Stimulated activated CD4-positive, alpha-beta T cell treated with anti-CD3 and anti-CD28 coated beads, Interleukin-12 subunit alpha, Interleukin-12 subunit beta, amount 100 ng/mL, for 4 hours (primary cell): ENCODE results near the gene LMCD1.

Experiments used
- DNase-seq: peaks from one replicate; pipeline ENCODE4 v3.0.0-alpha.2; 2020

Gene LMCD1

GRCh38 chr3:8538223-8538622, 36.6 kb downstream of the LMCD1 start:
- no peak for DNase-seq

- no peak for DNase-seq
Observed at GRCh38 chr3:8538913-8539312, 37.3 kb downstream of the LMCD1 start.

DNA sequence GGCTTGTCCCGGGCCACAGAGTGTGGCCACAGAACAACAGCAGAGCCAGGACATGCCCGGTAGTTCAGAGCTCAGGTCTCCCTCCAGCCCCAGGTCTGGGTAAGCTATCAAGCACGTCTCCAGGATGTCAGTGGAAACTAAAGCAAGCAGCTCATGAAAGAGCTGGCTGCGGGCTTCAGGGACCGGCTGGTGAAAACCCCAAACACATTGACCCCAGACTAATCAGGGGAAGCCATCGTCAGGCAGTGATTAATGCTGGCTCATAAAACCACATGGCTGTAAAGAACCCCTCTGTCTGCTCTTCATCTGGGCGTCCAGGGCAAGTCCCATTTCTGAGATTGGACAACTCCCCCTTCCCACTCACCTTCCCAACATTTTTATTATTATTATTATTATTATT, 37.8 kb downstream of the LMCD1 start:
- DNase-seq = no peak

GRCh38 chr3:8540456-8540855, 38.8 kb downstream of the LMCD1 start:
- no peak for DNase-seq

- DNase-seq = no peak
Observed at GRCh38 chr3:8541486-8541885, 39.9 kb downstream of the LMCD1 start.

DNA sequence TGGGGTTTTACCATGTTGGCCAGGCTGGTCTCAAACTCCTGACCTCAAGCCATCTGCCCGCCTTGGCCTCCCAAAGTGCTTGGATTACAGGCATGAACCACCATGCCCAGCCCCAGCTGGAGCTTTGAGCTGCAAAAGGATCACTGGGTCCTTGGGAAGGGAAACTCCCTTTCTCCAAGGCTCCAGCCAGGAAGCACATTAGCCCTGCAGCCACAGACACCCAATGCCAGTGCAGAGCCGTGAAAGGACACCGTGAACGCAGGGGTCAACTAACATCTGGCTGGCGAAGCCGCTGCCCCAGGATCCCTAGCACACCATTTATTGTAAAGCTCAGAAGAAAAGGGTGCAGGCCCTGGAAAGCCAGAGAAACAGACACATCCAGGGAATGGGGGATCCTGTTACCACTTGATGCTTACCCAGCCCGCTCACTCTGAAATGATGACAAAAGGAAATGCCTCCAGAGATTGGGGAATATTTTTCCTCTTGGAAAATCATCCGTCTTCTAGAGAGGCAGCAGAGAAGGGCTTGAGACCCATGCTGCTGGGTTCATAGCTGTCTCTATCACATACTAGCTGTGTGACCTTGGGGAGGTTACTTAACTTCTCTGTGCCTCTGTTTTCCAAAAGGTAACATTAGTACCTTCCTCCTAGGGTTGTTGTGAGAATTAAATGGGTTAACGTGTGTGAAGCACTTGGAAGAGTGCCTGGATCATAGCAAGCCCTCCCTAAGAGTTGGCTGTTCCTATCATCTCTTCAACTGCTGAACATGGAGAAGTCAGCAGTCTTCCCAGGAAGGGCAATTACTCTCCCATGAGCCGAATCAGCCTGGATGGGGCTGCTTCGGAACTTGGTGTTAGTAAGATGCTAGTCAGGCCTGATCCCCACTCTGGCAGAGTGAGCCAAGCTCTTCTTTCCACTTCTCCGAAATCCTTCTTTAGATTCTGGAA, 40.8 kb downstream of the LMCD1 start:
- DNase-seq = no peak

GRCh38 chr3:8546609-8547008, 45.0 kb downstream of the LMCD1 start:
- no peak for DNase-seq

DNA sequence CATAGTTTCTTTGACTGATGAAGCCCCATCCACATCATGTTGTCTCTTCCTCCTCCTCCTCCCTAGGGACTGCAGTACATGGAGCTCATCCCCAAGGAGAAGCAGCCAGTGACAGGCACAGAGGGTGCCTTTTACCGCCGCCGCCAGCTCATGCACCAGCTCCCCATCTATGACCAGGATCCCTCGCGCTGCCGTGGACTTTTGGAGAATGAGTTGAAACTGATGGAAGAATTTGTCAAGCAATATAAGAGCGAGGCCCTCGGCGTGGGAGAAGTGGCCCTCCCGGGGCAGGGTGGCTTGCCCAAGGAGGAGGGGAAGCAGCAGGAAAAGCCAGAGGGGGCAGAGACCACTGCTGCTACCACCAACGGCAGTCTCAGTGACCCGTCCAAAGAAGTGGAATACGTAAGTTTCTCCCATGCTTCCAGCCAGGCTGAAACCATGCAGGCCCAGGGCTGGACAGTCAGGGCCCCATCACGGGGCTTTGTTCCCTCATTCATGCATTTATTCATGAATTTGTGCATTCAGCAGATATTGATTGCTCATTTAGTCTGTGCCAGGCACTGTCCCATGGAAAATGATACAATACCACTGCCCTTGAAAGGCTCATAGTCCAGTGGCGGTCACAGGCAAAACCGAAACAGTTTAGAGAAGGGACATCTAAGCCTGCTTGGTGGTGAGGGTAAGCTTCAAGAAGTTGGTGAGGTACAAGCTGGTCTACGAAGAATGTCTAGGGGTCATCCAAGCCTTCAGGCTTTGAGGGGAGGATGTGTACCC, 47.1 kb downstream of the LMCD1 start:
- DNase-seq = no peak

DNA sequence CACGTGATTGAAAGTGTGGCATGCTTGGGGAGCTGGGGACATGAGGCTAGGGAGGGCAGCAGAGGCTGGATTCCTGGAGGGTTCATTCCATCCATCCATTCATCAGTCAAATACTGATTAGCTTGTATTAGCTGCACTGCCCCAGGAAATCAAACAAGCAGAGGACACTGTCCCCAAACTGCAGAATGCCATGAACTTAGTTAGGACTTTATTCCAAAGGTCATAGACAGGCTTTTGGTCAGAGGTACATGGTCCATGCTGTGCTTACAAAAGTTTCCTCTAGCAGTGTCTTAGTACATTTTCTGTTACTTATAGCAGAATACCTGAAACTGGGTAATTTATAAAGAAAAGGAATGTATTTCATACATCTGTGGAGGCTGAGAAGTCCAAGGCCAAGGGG, 47.7 kb downstream of the LMCD1 start:
- DNase-seq = no peak

DNA sequence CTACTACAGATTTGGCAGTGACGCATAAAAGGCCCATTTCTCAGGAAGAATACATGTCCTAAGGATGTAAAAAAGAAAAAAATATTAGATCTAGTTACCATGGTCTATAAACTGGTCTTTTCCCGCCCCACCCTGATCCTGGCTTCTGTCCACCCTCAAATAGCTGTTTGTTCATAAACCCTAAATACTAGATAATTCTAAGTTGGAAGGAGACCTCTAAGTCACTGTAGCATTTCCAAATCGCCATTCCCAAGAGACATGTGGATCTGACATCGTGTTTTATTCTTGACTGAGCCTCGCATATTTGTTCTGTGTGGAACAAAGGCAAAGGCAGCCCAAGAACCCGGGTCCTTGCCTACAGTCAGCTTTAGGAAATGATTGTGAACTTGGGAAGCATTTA, 49.0 kb downstream of the LMCD1 start:
- no peak for DNase-seq

DNA sequence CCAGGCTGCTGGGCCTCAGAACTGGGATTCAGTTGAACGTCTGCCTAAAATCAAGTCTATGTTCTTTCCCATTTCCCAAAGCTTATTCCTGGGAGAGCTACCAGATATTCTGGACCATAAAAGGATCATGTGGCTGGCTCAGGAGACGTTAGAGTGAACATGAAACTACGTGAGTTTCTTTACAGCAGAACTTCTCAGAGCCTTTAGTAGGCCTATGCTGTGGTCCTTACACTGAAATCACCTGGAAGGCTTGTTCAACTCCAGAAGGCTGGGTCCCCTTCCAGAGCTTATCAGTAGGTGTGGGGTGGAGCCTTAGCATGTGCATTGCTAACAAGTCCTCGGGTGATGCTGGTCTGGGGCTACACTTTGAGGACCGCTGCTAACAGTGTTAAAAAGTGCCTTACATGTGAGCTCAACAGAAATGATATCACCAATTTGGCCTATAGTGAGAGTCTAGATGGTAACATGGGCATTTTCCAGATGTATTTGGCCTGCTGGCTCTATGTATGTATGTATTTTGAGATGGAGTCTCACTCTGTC, 50.7 kb downstream of the LMCD1 start:
- no peak for DNase-seq

- DNase-seq = no peak
Observed at GRCh38 chr3:8553405-8553804, 51.8 kb downstream of the LMCD1 start.

GRCh38 chr3:8554696-8555095, 53.1 kb downstream of the LMCD1 start:
- no peak for DNase-seq

GRCh38 chr3:8555113-8555661, 53.6 kb downstream of the LMCD1 start:
- DNase-seq = no peak

GRCh38 chr3:8555725-8556472, 54.3 kb downstream of the LMCD1 start:
- DNase-seq = no peak

GRCh38 chr3:8556473-8556869, 54.8 kb downstream of the LMCD1 start:
- no peak for DNase-seq

GRCh38 chr3:8557298-8557697, 55.7 kb downstream of the LMCD1 start:
- no peak for DNase-seq

- no peak for DNase-seq
Observed at GRCh38 chr3:8558645-8559044, 57.0 kb downstream of the LMCD1 start.

DNA sequence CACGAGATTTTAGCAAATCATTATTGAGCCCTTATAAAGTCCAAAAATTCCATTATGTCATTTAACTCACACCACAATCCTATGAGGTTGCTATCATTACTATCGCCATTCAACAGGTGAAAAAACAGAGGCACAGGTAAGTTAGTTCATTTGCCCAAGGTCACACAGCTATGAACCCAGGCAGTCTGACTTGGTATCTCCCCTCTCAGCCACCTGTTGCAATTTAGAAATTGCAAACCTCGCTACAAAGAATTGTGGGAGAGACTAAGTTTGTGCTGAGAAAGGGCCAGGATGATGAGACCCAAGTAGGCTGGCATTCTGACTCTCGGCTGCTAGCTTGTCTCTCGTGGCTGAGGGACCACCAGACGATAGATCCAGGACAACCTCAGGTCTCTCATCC, 57.7 kb downstream of the LMCD1 start:
- no peak for DNase-seq

DNA sequence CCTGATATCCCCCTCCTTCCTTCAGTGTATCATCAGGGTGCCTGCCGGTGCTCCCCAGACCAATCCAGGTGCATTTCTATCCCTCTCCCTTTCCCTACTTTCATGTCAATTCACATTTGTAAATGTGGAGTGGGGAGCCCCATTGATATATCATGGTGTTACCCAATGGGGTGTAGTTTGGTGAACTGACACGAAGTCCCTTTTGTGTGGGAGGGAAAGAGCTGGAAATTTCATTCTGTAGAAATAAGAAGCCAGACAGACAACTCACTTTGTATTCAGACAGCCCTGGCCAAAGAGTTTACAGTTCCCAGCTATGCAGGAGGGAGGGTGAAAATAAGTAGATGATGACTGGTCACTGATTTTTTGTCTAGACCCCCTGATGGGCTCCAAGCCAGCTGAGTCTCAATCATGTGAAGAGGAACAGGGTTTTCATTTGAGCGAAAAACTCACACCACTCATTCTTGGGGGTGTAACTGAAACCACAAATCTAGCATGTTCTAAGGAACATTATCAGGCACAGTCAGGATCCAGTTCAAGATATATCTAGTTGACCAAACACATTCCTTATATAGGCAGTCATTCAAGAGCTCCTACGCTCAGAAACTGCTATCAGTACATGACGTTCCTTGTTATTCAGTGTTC, 58.9 kb downstream of the LMCD1 start:
- DNase-seq = no peak

- no peak for DNase-seq
Observed at GRCh38 chr3:8561370-8561769, 59.7 kb downstream of the LMCD1 start.

GRCh38 chr3:8562081-8562595, 60.5 kb downstream of the LMCD1 start:
- DNase-seq = no peak
